A549 (cell line): ENCODE data around the gene MSH2. TPM values are rescaled to one million over a fixed set of nuclear protein-coding genes. Genes with fewer than 3 reads are reported as not detected.
"Not testable (repeated sequence)": the region's sequence is repeated elsewhere in the genome, so short reads cannot be mapped to it uniquely, and the experiment has no call there.

Experiments
- ATAC-seq, 2 experiments: fragments of 200-7000 bp in 1 of 2; fragments of >200 bp in 1 of 2; cut with Nextera tagmentation in 1 of 2; cut with Tn5 transposase in 1 of 2; 3 replicates each; pipeline versions ENCODE4 v1.8.0 to v1.9.1; 2018 to 2020; ENCODE audit warnings: mild to moderate bottlenecking in 1 of 2, moderate library complexity in 1 of 2
- CTCF ChIA-PET: fragments of 300-600 bp; sonication (Branson Sonifier 250); formaldehyde crosslinking; extraction: SDS; loops from one replicate; lab custom pipeline; 2021; ENCODE audit warnings: antibody characterized with exemption, inconsistent platforms; lab: Yijun Ruan, JAX
- POLR2A ChIA-PET: fragments of 350-600 bp; formaldehyde crosslinking; extraction: SDS; loops from one replicate; lab custom pipeline; 2021; ENCODE audit warnings: antibody characterized with exemption, inconsistent platforms; lab: Yijun Ruan, JAX
- DNase-seq, 2 experiments: peaks; one replicate each; pipeline versions ENCODE4 v3.0.0 to v3.0.0-alpha.2; 2011 to 2016; ENCODE audit warnings: low read depth in 1 of 2, low spot score in 1 of 2
- FAIRE-seq: peaks from 2 replicates; lab custom pipeline; 2011; peaks lifted over from hg19 to GRCh38; lab: Jason Lieb, UNC
- H3K27ac ChIP-seq, 2 experiments: fragments of >200 bp; sonication (Bioruptor Twin); formaldehyde crosslinking; 3 replicates each; pipeline ENCODE4 v1.5.1; 2016 to 2017
- H3K4me1 ChIP-seq: fragments of >200 bp; sonication (Bioruptor Twin); formaldehyde crosslinking; 3 replicates; pipeline ENCODE4 v1.6.1; 2016
- H3K4me2 ChIP-seq: fragments of >200 bp; sonication (Bioruptor Twin); formaldehyde crosslinking; 3 replicates; pipeline ENCODE4 v1.6.1; 2016
- H3K4me3 ChIP-seq: fragments of >200 bp; sonication (Bioruptor Twin); formaldehyde crosslinking; 3 replicates; pipeline ENCODE4 v1.5.1; 2016
- H3K9me3 ChIP-seq: fragments of >200 bp; sonication (Bioruptor Twin); formaldehyde crosslinking; 3 replicates; pipeline ENCODE4 v1.6.1; 2016
- CBX2 ChIP-seq: fragments of 200-600 bp; sonication (generic); IDR thresholded peaks from 2 replicates; pipeline ENCODE4 v1.6.1; 2016; ENCODE audit warnings: low read depth, mild to moderate bottlenecking, borderline replicate concordance
- ESRRA ChIP-seq: fragments of 150-350 bp; IDR thresholded peaks from 2 replicates; pipeline ENCODE4 v1.6.1; 2014; ENCODE audit warnings: mild to moderate bottlenecking, low read length, borderline replicate concordance
- FOSL2 ChIP-seq, 2 experiments: fragments of 450-650 bp in 1 of 2; fragments of >200 bp in 1 of 2; sonication (Bioruptor Twin) in 1 of 2; formaldehyde crosslinking; IDR thresholded peaks; 2 replicates each; pipeline versions ENCODE4 v1.5.0 to v1.6.1; 2016 to 2020; ENCODE audit warnings: mild to moderate bottlenecking in 1 of 2, moderate library complexity in 1 of 2
- HDAC2 ChIP-seq: fragments of 200-600 bp; sonication (generic); IDR thresholded peaks from 2 replicates; pipeline ENCODE4 v1.6.1; 2016
- HEYL ChIP-seq: fragments of 250-450 bp; sonication (Bioruptor Pico); IDR thresholded peaks from 2 replicates; pipeline ENCODE4 v1.8.0; 2021; ENCODE audit warnings: mild to moderate bottlenecking, moderate library complexity
- HOXB5 ChIP-seq: fragments of 250-450 bp; sonication (Bioruptor Pico); IDR thresholded peaks from 2 replicates; pipeline ENCODE4 v1.5.0; 2020; ENCODE audit warnings: mild to moderate bottlenecking, moderate library complexity
- JUNB ChIP-seq: fragments of >200 bp; sonication (Bioruptor Twin); formaldehyde crosslinking; IDR thresholded peaks from 2 replicates; pipeline ENCODE4 v1.6.1; 2016
- MAFK ChIP-seq: fragments of 450-650 bp; IDR thresholded peaks from 2 replicates; pipeline ENCODE4 v1.6.1; 2014; ENCODE audit not compliant: partially characterized antibody
- NFE2L2 ChIP-seq: fragments of 150-350 bp; conservative IDR thresholded peaks from 2 replicates; pipeline ENCODE4 v1.6.1; 2014; ENCODE audit warnings: low read length
- NR3C1 ChIP-seq: fragments of >200 bp; sonication (Bioruptor Twin); formaldehyde crosslinking; IDR thresholded peaks from 3 replicates; pipeline ENCODE4 v1.6.1; 2017
- POLR2A ChIP-seq: IDR thresholded peaks from 2 replicates; pipeline ENCODE4 v1.6.1; 2012; ENCODE audit warnings: mild to moderate bottlenecking, low read length
- POLR2AphosphoS2 ChIP-seq: conservative IDR thresholded peaks from 2 replicates; pipeline ENCODE4 v1.6.1; 2012; ENCODE audit warnings: low read length, improper control_type of control experiment, inconsistent platforms
- RFX5 ChIP-seq: fragments of 450-650 bp; IDR thresholded peaks from 2 replicates; pipeline ENCODE4 v1.7.1; 2014; ENCODE audit warnings: antibody characterized with exemption, mild to moderate bottlenecking, moderate library complexity
- SREBF2 ChIP-seq: fragments of 450-650 bp; IDR thresholded peaks from 2 replicates; pipeline ENCODE4 v1.6.1; 2014; ENCODE audit warnings: mild to moderate bottlenecking, moderate library complexity
- TFCP2L1 ChIP-seq: fragments of 250-450 bp; sonication (Bioruptor Pico); IDR thresholded peaks from 2 replicates; pipeline ENCODE4 v1.5.0; 2021; ENCODE audit warnings: mild to moderate bottlenecking
- ZFP36 ChIP-seq: fragments of 450-650 bp; IDR thresholded peaks from 2 replicates; pipeline ENCODE4 v1.6.1; 2014; ENCODE audit warnings: borderline replicate concordance; ENCODE audit not compliant: partially characterized antibody
- WGBS: methylation state at CpG from one replicate; pipeline ENCODE4 v1.1.6; 2017; ENCODE audit errors: missing lambda C conversion rate; 5-methylcytosine and 5-hydroxymethylcytosine counted together
- polyA plus RNA-seq, 4 experiments: library from polyadenylated mRNA; depleted of rRNA in 3 of 4; stranded (reverse); fragments of >200 nt; fragmentation: RNase III in 1 of 4; extraction: RNeasy Plus Mini Kit Qiagen cat#74134 plus additional on column Dnase treatment in 1 of 4; gene quantifications; 2 replicates in 3 of 4; 3 replicates in 1 of 4; pipeline ENCODE4 v1.2.3, GENCODE V29; 2011 to 2017
- TF ChIP-seq, protein P1 (sequence below): IDR thresholded peaks from 2 replicates; pipeline ENCODE4 v1.6.1; 2012
- TF ChIP-seq, protein P2 (sequence below): fragments of 150-350 bp; IDR thresholded peaks from 2 replicates; pipeline ENCODE4 v1.6.1; 2014; ENCODE audit warnings: low read depth, mild to moderate bottlenecking, low read length
- TF ChIP-seq, protein P3 (sequence below): fragments of 450-650 bp; IDR thresholded peaks from 2 replicates; pipeline ENCODE4 v1.6.1; 2014; ENCODE audit warnings: antibody characterized with exemption
- TF ChIP-seq, protein P4 (sequence below): fragments of >200 bp; sonication (Bioruptor Twin); formaldehyde crosslinking; IDR thresholded peaks from 3 replicates; pipeline ENCODE4 v1.6.1; 2016
- TF ChIP-seq, protein P5 (sequence below): fragments of 250-450 bp; sonication (Bioruptor Pico); IDR thresholded peaks from 2 replicates; pipeline ENCODE4 v1.5.0; 2020; ENCODE audit warnings: low read depth, mild to moderate bottlenecking, moderate library complexity

The MSH2 gene
- polyA plus RNA-seq, 2 of the 4 experiments (the other 2 are of a cell fraction), result 52.8 to 59.0 TPM

DNA sequence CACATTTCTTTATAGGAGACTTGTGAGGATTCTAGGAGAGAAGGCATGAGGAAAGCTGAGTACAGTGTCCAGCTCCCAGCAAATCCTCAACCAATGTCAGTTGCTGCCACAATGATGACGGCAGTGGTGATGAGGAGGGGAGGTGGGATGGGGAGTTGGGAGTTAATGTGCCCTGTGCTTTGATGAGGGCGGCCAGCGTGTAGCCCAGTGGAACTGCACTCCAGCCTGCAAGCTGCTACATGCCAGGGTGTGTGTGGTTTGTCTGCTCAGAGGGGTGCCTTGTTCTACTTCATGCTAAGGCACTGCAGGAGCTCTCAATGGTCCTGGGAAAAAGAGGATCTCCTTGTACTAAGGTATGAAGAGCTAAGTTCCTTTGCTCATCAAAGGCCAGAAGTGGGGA, 96.1 kb downstream of the MSH2 start:
- FAIRE-seq, result no peak
- no peak overlapping the region for H3K4me2 ChIP-seq
- ATAC-seq, result no peak
- H3K4me1 ChIP-seq, result no peaks in the 10 kb centered on the region
- TF ChIP-seq, protein P1, sequence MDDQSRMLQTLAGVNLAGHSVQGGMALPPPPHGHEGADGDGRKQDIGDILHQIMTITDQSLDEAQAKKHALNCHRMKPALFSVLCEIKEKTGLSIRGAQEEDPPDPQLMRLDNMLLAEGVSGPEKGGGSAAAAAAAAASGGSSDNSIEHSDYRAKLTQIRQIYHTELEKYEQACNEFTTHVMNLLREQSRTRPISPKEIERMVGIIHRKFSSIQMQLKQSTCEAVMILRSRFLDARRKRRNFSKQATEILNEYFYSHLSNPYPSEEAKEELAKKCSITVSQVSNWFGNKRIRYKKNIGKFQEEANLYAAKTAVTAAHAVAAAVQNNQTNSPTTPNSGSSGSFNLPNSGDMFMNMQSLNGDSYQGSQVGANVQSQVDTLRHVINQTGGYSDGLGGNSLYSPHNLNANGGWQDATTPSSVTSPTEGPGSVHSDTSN, result no peak
- TF ChIP-seq FOSL2 (IDR thresholded peaks at IDR 0.05) (no peak), FOSL2 (CRISPR knock-in tag; IDR thresholded peaks at IDR 0.05) (no peak), POLR2AphosphoS2 (no peak), POLR2A (no peak), NFE2L2 (no peak), CBX2 (no peak), RFX5 (no peak), TFCP2L1 (CRISPR knock-in tag) (no peak), HEYL (CRISPR knock-in tag) (no peak), HDAC2 (no peak)
- TF ChIP-seq, protein P2, sequence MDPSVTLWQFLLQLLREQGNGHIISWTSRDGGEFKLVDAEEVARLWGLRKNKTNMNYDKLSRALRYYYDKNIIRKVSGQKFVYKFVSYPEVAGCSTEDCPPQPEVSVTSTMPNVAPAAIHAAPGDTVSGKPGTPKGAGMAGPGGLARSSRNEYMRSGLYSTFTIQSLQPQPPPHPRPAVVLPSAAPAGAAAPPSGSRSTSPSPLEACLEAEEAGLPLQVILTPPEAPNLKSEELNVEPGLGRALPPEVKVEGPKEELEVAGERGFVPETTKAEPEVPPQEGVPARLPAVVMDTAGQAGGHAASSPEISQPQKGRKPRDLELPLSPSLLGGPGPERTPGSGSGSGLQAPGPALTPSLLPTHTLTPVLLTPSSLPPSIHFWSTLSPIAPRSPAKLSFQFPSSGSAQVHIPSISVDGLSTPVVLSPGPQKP, result no peak
- TF ChIP-seq, protein P3, sequence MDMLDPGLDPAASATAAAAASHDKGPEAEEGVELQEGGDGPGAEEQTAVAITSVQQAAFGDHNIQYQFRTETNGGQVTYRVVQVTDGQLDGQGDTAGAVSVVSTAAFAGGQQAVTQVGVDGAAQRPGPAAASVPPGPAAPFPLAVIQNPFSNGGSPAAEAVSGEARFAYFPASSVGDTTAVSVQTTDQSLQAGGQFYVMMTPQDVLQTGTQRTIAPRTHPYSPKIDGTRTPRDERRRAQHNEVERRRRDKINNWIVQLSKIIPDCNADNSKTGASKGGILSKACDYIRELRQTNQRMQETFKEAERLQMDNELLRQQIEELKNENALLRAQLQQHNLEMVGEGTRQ, result no peak
- TF ChIP-seq, protein P4, sequence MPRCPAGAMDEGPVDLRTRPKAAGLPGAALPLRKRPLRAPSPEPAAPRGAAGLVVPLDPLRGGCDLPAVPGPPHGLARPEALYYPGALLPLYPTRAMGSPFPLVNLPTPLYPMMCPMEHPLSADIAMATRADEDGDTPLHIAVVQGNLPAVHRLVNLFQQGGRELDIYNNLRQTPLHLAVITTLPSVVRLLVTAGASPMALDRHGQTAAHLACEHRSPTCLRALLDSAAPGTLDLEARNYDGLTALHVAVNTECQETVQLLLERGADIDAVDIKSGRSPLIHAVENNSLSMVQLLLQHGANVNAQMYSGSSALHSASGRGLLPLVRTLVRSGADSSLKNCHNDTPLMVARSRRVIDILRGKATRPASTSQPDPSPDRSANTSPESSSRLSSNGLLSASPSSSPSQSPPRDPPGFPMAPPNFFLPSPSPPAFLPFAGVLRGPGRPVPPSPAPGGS, result no peak
- H3K4me3 ChIP-seq, result no peak overlapping the region
- ChIA-PET CTCF (interaction anchor here (0.6 to 2.4 kb wide), 3 partner anchors 10 to 117 kb away, joined by 4 to 8 read pairs (median 4); no protein-coding TSS in a partner anchor), POLR2A (no interaction called here)
- WGBS, result 81% methylated on average over 3 of the region's 3 CpGs
- H3K27ac ChIP-seq, result no peak overlapping the region
- peaks cover 21% of the 10 kb centered on the region for H3K9me3 ChIP-seq
- DNase-seq, result no peak

DNA sequence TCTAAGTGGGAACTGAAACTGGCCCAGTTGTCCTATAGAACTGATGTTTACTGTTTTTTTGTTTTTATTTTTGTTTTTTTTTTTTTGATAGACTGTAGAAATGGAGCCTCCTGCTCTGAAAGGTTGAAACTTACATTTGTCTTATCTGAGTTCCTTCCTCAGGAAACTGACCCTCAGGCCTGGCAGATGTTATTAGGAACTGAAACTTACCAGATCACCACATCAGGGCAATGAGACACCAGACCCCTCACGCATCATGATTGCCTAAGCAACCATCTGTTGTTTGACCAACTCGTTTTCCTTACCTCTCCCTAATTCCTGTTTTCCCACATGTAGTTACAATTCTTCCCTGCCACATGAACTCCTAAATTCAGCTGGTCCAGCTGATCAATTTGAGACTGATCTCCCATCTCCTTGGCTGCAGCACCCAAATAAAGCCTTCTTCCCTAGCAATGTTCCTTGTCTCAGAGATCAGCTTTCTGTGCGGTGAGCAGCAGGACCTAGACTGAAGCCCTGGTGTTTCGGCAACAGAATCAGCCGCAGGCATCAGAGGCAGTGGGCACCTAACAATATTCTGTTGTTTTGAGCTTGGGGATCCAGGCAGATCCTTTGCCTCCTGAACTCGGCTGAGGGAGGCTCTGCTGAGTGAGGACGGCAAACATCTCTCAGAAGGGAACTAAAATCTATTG, 96.8 kb downstream of the MSH2 start:
- 49% methylated on average over 7 of the region's 7 CpGs for WGBS
- no peak for ATAC-seq
- Histone ChIP-seq H3K4me1 (no peaks in the 10 kb centered on the region), H3K4me3 (no peak overlapping the region), H3K27ac (no peak overlapping the region), H3K4me2 (no peak overlapping the region), H3K9me3 (peaks cover 21% of the 10 kb centered on the region)
- FAIRE-seq, result no peak
- ChIA-PET POLR2A (interaction anchor here (0.6 kb wide), 1 partner anchor 85 kb away, joined by 3 read pairs; no protein-coding TSS in a partner anchor), CTCF (interaction anchor here (0.6 to 2.4 kb wide), 6 partner anchors 10 to 276 kb away, joined by 3 to 8 read pairs (median 4); no protein-coding TSS in a partner anchor)
- no peak for DNase-seq
- TF ChIP-seq SREBF2, result no peak

DNA sequence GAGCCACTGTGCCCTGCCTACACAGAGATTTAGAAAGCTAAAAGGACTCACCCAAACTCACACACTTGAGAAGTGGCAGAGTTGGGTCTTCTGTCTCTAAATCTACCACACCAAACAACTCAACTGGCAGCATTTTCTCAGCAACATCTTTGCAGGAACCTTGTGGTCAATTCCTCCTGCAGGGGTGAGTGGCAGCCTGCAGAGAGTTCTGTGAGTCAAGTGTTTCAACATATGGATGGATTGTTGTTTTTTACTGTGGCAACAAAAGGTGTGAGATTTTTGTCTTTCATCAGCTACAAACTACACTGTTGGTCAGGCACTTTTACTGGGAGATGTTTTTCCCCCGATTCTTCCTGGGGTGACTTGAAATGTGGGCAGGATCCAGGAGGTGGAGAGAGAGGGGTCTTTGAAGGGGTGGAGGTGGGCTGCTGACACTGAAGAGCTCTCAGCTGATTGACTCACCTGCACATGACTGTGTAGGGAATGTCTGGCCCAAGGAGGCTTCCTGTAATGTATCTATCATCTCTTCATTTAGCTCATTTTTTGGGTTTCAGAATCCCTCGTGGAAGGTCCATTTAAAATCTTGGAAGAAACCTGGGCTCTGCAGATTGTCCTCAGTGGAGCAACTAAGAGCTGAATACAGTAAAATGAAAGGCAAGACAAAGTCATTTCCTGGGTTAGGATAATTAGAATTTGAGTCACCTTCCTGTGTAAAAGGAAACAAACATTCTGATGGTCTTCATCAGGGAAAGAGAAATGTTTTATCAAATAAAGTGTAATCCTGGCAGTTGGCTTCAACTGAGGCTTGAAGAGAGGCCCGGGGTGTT, 98.6 kb downstream of the MSH2 start:
- CTCF ChIA-PET, result interaction anchor here (0.6 to 0.9 kb wide), 2 partner anchors 9 to 167 kb away, joined by 3 to 4 read pairs; no protein-coding TSS in a partner anchor
- DNase-seq, result no peak
- no peak for FAIRE-seq
- peaks cover 31% of the 10 kb centered on the region for H3K9me3 ChIP-seq
- no peaks in the 10 kb centered on the region for H3K4me1 ChIP-seq
- no peak overlapping the region for H3K27ac ChIP-seq
- 11% methylated on average over 3 of the region's 3 CpGs for WGBS
- no peak overlapping the region for H3K4me3 ChIP-seq
- POLR2A ChIA-PET, result no interaction called here
- no peak for ATAC-seq
- H3K4me2 ChIP-seq, result no peak overlapping the region
- TF ChIP-seq MAFK (no peak), POLR2AphosphoS2 (no peak), HOXB5 (CRISPR knock-in tag) (no peak), NFE2L2 (no peak), ESRRA (no peak), JUNB (no peak), ZFP36 (no peak), NR3C1 (no peak)
- TF ChIP-seq, protein P5, sequence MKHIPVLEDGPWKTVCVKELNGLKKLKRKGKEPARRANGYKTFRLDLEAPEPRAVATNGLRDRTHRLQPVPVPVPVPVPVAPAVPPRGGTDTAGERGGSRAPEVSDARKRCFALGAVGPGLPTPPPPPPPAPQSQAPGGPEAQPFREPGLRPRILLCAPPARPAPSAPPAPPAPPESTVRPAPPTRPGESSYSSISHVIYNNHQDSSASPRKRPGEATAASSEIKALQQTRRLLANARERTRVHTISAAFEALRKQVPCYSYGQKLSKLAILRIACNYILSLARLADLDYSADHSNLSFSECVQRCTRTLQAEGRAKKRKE (CRISPR knock-in tag), result no peak
- TF ChIP-seq, protein P1, result no peak

DNA sequence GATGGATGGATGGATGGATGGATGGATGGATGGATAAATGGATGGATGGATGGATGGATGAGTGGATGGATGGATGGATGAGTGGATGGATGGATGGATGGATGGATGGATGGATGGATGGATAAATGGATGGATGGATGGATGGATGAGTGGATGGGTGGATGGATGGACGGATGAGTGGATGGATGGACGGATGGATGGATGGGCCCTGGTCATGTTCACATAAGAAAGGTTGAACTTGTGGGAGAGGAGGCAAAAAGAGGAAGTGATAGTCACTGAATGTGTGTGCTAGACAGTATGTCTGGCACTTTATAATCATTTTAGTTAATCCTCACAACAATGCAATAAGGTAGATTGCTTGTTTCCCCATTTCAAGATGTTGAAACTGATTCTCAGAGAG, 99.5 kb downstream of the MSH2 start:
- H3K9me3 ChIP-seq, result peaks cover 31% of the 10 kb centered on the region
- DNase-seq, H3K4me1 ChIP-seq, H3K27ac ChIP-seq, H3K4me3 ChIP-seq, ATAC-seq, H3K4me2 ChIP-seq, FAIRE-seq, POLR2A ChIA-PET, CTCF ChIA-PET: not testable (repeated sequence)
- WGBS, result 20% methylated on average over 2 of the region's 2 CpGs
